Jurkat, Clone E6-1 (cell line): ENCODE measurements around the gene PRMT1.

Experiments
- DNase-seq: peaks from one replicate; pipeline ENCODE4 v3.0.0-alpha.2; 2011; ENCODE audit warnings: low read depth, low spot score
- H3K4me3 ChIP-seq: 2 replicates; pipeline ENCODE4 v1.5.1; 2011; ENCODE audit warnings: mild to moderate bottlenecking, low read length, control low read depth, moderate library complexity

The PRMT1 gene

DNA sequence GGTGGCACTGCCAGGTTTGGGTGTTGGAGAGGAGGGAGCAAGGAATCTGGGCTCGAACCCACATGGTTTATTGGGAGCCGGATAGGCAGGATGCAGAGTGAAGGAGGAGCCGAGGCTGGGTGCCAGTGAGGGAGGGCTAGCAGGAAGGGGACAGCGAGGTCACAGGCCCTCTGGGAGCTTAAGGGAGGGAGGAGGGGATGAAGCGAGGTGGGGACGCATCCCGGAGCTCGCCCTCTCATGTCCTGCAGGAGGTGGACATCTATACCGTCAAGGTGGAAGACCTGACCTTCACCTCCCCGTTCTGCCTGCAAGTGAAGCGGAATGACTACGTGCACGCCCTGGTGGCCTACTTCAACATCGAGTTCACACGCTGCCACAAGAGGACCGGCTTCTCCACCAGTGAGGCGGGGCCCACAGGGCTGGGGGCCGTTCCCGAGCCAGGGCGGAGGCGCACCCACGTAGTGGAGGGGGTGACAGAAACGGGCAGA lies 8.8 kb downstream of the PRMT1 start:
- DNase-seq = no peak
- H3K4me3 ChIP-seq = no peak overlapping the region

- H3K4me3 ChIP-seq = no peak overlapping the region
- no peak for DNase-seq
These were observed 9.5 kb downstream of the PRMT1 start for GRCh38 chr19:49686503-49687088.

- no peak for DNase-seq
- H3K4me3 ChIP-seq = no peak overlapping the region
These were observed 10.1 kb downstream of the PRMT1 start for GRCh38 chr19:49687150-49687549.

DNA sequence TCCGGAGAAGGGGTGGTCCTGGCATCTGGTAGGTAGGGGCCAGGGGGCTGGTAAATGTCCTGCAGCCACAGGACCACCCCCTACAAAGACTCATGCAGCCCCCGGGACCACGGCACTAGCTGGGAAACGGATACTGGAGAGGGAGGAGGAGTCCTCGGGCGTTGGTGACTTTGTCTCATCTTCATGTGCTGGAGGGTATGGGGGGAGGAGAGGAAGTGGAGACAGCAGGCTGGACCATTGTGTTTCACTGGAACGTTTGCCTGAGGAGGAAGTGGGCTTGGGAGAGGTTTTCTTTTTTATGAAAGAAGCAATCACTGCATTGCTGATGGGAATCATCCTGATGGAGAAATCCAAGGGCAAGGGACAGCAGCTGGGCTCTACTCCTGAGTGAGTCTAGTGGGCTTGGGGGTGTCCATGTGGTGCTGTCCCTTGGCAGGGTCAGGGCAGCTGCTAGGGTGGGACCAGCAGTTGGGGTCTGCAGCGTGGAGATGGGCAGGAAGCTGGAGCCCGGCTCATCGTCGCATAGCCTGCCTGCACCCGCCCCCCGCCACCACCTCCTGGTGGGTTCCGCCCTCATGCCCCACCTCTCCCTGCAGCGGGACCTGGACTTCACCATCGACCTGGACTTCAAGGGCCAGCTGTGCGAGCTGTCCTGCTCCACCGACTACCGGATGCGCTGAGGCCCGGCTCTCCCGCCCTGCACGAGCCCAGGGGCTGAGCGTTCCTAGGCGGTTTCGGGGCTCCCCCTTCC lies 10.7 kb downstream of the PRMT1 start:
- DNase-seq = no peak
- no peak overlapping the region for H3K4me3 ChIP-seq

GRCh38 chr19:49688531-49689132 lies 11.6 kb downstream of the PRMT1 start:
- DNase-seq = no peak
- no peak overlapping the region for H3K4me3 ChIP-seq

DNA sequence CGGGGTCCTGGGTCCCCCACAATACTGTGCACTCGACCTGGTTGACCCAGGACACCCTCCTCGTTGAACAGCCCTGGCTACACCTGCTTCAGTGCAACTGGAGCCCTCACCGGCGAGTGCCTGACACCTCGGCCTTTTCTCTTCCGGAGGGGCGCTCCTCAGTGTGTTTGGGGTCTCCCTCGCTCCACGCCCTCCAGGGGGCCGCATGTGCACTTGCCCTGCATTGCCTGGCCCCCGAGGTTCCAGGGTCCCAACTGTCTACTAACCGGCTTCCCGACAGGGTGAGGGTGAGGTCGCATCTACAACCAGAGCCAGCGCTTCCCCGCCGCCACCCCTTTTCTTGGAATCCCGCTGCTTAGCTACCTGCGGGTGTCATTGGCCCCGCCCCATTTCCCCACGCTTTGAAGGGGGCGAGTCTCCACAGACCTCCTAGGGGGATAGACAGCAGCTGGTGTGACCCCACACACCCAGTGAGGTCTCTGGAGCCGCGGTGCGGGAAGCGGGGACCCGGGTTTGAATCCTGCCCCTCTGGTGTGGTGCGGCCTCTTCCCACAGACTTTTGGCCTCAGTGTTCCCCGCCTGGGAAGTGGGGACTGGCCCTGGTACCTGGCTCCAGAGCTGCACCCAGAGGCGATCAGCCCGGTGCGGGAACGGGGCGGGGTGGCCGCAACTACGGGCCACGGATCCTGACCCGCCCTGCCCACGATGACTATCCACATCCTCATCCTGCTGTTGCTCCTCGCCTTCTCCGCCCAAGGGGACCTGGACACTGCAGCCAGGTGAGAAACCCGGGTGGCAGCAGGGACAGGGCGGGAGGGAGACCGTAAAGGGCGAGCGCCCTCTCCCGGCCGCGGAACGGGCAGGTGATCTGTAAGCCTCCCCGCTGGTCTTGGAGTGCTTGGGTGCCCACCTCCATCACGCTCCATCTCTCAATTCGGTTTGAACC lies 12.3 kb downstream of the PRMT1 start, which contains the start of gene ADM5:
ADM5 (plus strand) TSS at position 462 of the 946 bp plus-strand sequence; CDS start at position 706, 244 bp downstream.
- DNase-seq = no peak
- no peak within 1 kb of the TSS for H3K4me3 ChIP-seq

DNA sequence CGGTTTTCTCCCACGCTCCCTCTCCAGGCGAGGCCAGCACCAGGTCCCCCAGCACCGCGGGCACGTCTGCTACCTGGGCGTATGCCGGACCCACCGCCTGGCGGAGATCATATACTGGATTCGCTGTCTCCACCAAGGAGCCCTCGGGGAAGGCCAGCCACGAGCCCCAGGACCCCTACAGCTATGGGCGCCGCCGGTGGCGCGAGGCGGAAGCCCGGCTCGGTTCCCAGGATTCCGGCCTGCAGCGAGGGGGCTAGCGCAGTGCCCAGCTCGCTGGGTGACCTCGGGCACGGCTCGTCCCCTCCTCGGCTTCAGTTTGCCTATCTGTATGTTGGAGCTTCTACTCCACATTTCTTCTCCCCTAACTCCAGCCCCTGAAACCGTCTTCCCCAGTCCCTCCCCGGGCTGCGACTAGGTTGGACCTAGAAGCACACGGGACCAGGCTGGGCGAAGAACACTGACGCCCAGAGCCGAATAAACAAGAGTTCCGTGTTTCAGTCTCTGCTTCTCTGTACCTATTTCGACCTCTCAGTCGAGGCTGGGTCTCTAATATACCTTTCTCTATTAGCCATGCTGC lies 13.1 kb downstream of the PRMT1 start:
- DNase-seq = no peak
- no peak overlapping the region for H3K4me3 ChIP-seq

- H3K4me3 ChIP-seq = no peak within 1 kb of the TSS
- no peak for DNase-seq
These were observed 13.7 kb downstream of the PRMT1 start, which contains the start of gene CPT1C for GRCh38 chr19:49690656-49691242. CPT1C (plus strand) TSS chr19:49691116; CDS start chr19:49692253, 1,137 bp downstream.

GRCh38 chr19:49691243-49692146 lies 14.4 kb downstream of the PRMT1 start:
- DNase-seq = no peak
- H3K4me3 ChIP-seq = no peak overlapping the region

DNA sequence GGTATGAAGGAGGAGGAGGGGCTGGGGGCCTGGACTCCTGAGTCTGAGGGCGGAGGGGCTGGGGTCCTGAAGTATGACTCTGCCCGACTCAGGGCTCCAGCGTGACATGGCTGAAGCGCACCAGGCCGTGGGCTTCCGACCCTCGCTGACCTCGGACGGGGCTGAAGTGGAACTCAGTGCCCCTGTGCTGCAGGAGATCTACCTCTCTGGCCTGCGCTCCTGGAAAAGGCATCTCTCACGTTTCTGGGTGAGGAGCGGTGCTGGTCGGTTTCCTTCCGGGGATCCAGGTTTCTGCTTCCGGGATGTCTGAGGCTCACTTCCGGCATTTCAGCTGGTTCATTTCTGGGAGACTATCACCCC lies 15.1 kb downstream of the PRMT1 start:
- no peak for DNase-seq
- H3K4me3 ChIP-seq = no peak overlapping the region

- DNase-seq = no peak
- H3K4me3 ChIP-seq = no peak overlapping the region
These were observed 19.0 kb downstream of the PRMT1 start for GRCh38 chr19:49696115-49696514.

DNA sequence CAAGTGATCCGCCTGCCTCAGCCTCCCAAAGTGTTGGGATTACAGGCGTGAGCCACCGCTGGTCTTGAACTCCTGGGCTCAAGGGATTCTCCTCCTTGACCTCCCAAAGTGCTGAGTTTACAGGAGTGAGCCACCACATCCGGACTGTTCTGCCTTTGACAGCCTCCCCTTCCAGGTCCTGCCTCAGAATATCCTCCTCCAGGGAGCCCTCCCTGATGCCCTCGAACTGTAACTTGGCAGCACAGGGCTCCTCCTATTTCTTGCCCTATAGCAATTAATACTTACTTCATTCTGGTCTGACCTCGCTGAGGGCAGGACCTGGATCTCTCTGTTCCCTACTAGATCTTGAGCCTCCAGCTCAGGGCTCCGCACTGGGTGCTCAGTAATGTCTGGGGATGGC lies 19.8 kb downstream of the PRMT1 start:
- H3K4me3 ChIP-seq = no peak overlapping the region
- no peak for DNase-seq

DNA sequence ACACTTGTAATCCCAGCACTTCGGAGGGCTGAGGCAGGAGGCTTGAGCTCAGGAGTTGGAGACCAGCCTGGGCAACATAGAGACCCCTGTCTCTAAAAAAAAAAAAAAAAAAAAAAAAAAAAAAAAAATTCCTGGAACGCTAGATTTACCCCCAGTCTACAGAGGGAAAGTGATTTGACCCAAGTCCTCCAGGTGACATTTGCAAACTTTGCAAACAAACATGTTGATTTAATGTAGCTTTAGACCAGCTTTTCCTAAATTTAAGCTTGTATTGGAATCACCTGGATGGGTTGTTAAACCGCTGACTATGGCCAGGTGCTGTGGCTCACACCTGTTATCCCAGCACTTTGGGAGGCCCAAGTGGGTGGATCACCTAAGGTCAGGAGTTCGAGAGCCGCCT lies 22.3 kb downstream of the PRMT1 start:
- no peak for DNase-seq

GRCh38 chr19:49700563-49700962 lies 23.5 kb downstream of the PRMT1 start:
- no peak overlapping the region for H3K4me3 ChIP-seq
- DNase-seq = no peak

More for the DNA sequence above, 22.3 kb downstream of the PRMT1 start:
- H3K4me3 ChIP-seq = no peak overlapping the region

DNA sequence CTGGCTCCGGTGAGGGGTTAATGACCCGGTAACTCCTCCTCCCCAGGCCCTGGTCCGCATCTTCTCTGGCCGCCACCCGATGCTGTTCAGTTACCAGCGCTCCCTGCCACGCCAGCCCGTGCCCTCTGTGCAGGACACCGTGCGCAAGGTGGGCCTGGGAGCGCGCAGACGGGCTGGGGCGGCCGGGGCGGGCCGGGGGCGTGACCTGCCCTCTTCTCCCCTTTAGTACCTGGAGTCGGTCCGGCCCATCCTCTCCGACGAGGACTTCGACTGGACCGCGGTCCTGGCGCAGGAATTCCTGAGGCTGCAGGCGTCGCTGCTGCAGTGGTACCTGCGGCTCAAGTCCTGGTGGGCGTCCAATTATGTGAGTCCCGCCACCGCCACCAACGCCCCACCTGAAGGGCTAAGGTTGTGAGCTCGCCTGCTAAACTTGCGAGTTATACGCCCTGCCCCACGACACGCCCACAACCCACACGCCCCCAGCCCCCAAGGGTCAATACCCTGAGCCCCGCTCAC lies 24.3 kb downstream of the PRMT1 start:
- H3K4me3 ChIP-seq = no peak overlapping the region
- DNase-seq = no peak

- DNase-seq = no peak
- no peak overlapping the region for H3K4me3 ChIP-seq
These were observed 28.0 kb downstream of the PRMT1 start for GRCh38 chr19:49704888-49705642.

GRCh38 chr19:49705919-49706318 lies 28.8 kb downstream of the PRMT1 start:
- DNase-seq = no peak
- H3K4me3 ChIP-seq = no peak overlapping the region
